Activated B cell treated with CpG ODN at 0.5 μM for 24 hours (primary cell): Measurements from ENCODE around the gene KDM1B. TPM values are rescaled to one million over a fixed set of nuclear protein-coding genes. Genes with fewer than 3 reads are reported as not detected.

Source experiments
- ATAC-seq: fragments of 200-7000 bp; cut with Tn5 transposase; one replicate; pipeline ENCODE4 v1.10.0; 2021; ENCODE audit warnings: low read depth, mild to moderate bottlenecking, moderate library complexity
- CTCF ChIA-PET: fragments of 350-600 bp; sonication (Branson Sonifier 250); formaldehyde crosslinking; loops from one replicate; lab custom pipeline; 2021; ENCODE audit warnings: antibody characterized with exemption; lab: Charles Lee
- POLR2A ChIA-PET: fragments of 350-600 bp; sonication (Branson Sonifier 250); formaldehyde crosslinking; loops from one replicate; lab custom pipeline; 2021; ENCODE audit warnings: antibody characterized with exemption; lab: Charles Lee
- DNase-seq: peaks from one replicate; pipeline ENCODE4 v3.0.0; 2022
- H3K27ac Mint-ChIP-seq: one replicate; pipeline ENCODE4 v1.8.0; 2020; ENCODE audit warnings: mixed read lengths
- H3K27me3 Mint-ChIP-seq: one replicate; pipeline ENCODE4 v1.8.0; 2021; ENCODE audit warnings: mixed read lengths
- H3K36me3 Mint-ChIP-seq: one replicate; pipeline ENCODE4 v1.8.0; 2021; ENCODE audit warnings: low read depth, mixed read lengths
- H3K4me1 Mint-ChIP-seq: one replicate; pipeline ENCODE4 v1.8.0; 2021; ENCODE audit warnings: mixed read lengths
- H3K4me3 Mint-ChIP-seq: one replicate; pipeline ENCODE4 v1.8.0; 2020; ENCODE audit warnings: mild to moderate bottlenecking, mixed read lengths
- H3K9me3 Mint-ChIP-seq: one replicate; pipeline ENCODE4 v1.8.0; 2020; ENCODE audit warnings: mixed read lengths
- intact Hi-C: fragments of 100-400 bp; cut with micrococcal nuclease; formaldehyde crosslinking; loops from one replicate; pipeline ENCODE4 v1.15.1; 2024
- total RNA-seq: library from RNA; stranded (reverse); gene quantifications from 2 replicates; pipeline ENCODE4 v1.2.3, GENCODE V29; 2022
- TF ChIP-seq, protein P1 (sequence below): fragments of 200-600 bp; IDR thresholded peaks from one replicate; pipeline ENCODE4 v1.8.0; 2022; ENCODE audit warnings: antibody characterized with exemption, mild to moderate bottlenecking

KDM1B gene
- total RNA-seq, 1 donor from 2014 or later: 21.0 TPM

DNA sequence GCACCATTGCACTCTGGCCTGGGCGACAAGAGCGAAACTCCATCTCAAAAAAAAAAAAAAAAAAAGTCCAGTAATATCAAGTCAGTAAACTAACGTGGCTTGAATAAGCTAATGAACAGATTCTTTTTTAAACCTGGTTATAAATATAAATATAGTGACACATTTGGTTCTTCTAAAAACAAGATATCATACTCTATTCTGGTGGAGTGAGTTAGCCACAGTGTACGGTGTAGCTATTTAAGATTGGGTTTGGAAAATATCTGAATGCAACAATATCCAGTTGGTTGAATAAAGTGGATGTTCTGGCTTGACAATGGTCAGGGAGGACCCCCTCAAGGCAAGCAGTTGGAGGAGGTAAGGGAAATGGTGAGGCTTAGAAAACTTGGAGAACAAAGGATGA lies 115.0 kb downstream of the KDM1B start:
- Mint-ChIP-seq H3K36me3 (no peaks in the 10 kb centered on the region), H3K4me3 (no peak overlapping the region), H3K27me3 (peaks cover 2% of the 10 kb centered on the region), H3K4me1 (peaks cover 4% of the 10 kb centered on the region), H3K9me3 (no peaks in the 10 kb centered on the region), H3K27ac (no peak overlapping the region)
- TF ChIP-seq, protein P1, sequence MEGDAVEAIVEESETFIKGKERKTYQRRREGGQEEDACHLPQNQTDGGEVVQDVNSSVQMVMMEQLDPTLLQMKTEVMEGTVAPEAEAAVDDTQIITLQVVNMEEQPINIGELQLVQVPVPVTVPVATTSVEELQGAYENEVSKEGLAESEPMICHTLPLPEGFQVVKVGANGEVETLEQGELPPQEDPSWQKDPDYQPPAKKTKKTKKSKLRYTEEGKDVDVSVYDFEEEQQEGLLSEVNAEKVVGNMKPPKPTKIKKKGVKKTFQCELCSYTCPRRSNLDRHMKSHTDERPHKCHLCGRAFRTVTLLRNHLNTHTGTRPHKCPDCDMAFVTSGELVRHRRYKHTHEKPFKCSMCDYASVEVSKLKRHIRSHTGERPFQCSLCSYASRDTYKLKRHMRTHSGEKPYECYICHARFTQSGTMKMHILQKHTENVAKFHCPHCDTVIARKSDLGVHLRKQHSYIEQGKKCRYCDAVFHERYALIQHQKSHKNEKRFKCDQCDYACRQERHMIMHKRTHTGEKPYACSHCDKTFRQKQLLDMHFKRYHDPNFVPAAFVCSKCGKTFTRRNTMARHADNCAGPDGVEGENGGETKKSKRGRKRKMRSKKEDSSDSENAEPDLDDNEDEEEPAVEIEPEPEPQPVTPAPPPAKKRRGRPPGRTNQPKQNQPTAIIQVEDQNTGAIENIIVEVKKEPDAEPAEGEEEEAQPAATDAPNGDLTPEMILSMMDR: no peak
- CTCF ChIA-PET: no interaction called here
- DNase-seq (no peak), ATAC-seq (no peak)
- POLR2A ChIA-PET: no interaction called here
- intact Hi-C loops: no loop called here

Other genes with a start within 250 kb of the KDM1B start
- gene KIF13A, start 167.8 kb upstream of the KDM1B start, total RNA-seq: 13.1 and 14.1 TPM in 2 replicates
- gene NHLRC1, start 32.7 kb upstream of the KDM1B start, total RNA-seq: 0.88 and 1.2 TPM in 2 replicates
- gene TPMT, start 345 bp upstream of the KDM1B start, total RNA-seq: 2.7 and 3.1 TPM in 2 replicates
- 80.8 and 81.9 TPM in 2 replicates for gene DEK, start 109.1 kb downstream of the KDM1B start, total RNA-seq
- 12.6 and 13.5 TPM in 2 replicates for gene RNF144B, start 231.9 kb downstream of the KDM1B start, total RNA-seq